Chondrocyte (in vitro differentiated cells): Measurements from ENCODE around the gene CASTOR1. TPM values are rescaled to one million over a fixed set of nuclear protein-coding genes. Genes with fewer than 3 reads are reported as not detected.

Experiments
- DNase-seq: peaks from one replicate; pipeline ENCODE4 v3.0.0; 2021; ENCODE audit warnings: mixed read lengths, low spot score
- H3K27ac Mint-ChIP-seq: one replicate; pipeline ENCODE4 v1.8.0; 2021; ENCODE audit warnings: mild to moderate bottlenecking, moderate library complexity, mixed read lengths; ENCODE audit not compliant: unreplicated experiment
- H3K27me3 Mint-ChIP-seq: 2 replicates; pipeline ENCODE4 v1.8.0; 2021; ENCODE audit warnings: low read depth, mixed read lengths
- H3K36me3 Mint-ChIP-seq: 2 replicates; pipeline ENCODE4 v1.8.0; 2021; ENCODE audit warnings: low read depth, mixed read lengths
- H3K4me1 Mint-ChIP-seq: 2 replicates; pipeline ENCODE4 v1.8.0; 2021; ENCODE audit warnings: low read depth, mild to moderate bottlenecking, mixed read lengths
- H3K4me3 Mint-ChIP-seq: one replicate; pipeline ENCODE4 v1.8.0; 2021; ENCODE audit warnings: mild to moderate bottlenecking, moderate library complexity, mixed read lengths; ENCODE audit not compliant: unreplicated experiment
- H3K9me3 Mint-ChIP-seq: 2 replicates; pipeline ENCODE4 v1.8.0; 2021; ENCODE audit warnings: low read depth, mixed read lengths
- CTCF ChIP-seq: fragments of 200-600 bp; sonication (generic); IDR thresholded peaks from 2 replicates; pipeline ENCODE4 v1.5.0; 2021; ENCODE audit warnings: antibody characterized with exemption, mild to moderate bottlenecking, moderate library complexity
- total RNA-seq: library from RNA; stranded (reverse); gene quantifications from 3 replicates; pipeline ENCODE4 v1.2.1, GENCODE V29; 2021

CASTOR1 gene
- total RNA-seq, 1 donor from 2014 or later = 12.1 TPM

GRCh38 chr22:30251711-30252110 lies 37.6 kb downstream of the CASTOR1 start:
- H3K27me3 Mint-ChIP-seq = no peaks in the 10 kb centered on the region
- no peak overlapping the region for H3K4me3 Mint-ChIP-seq
- H3K9me3 Mint-ChIP-seq = no peaks in the 10 kb centered on the region
- H3K36me3 Mint-ChIP-seq = no peaks in the 10 kb centered on the region
- peaks cover 64% of the 10 kb centered on the region for H3K4me1 Mint-ChIP-seq
- TF ChIP-seq CTCF = peak; percentile 15
- H3K27ac Mint-ChIP-seq = peak overlapping the region; percentile 91
- DNase-seq = no peak

- no peaks in the 10 kb centered on the region for H3K27me3 Mint-ChIP-seq
- no peak for TF ChIP-seq CTCF
- peaks cover 65% of the 10 kb centered on the region for H3K4me1 Mint-ChIP-seq
- peak overlapping the region; percentile 91 for H3K27ac Mint-ChIP-seq
- peak; percentile 90 for DNase-seq
- no peak overlapping the region for H3K4me3 Mint-ChIP-seq
- H3K36me3 Mint-ChIP-seq = no peaks in the 10 kb centered on the region
- H3K9me3 Mint-ChIP-seq = no peaks in the 10 kb centered on the region
Observed at GRCh38 chr22:30250661-30251267, 38.5 kb downstream of the CASTOR1 start.

- no peaks in the 10 kb centered on the region for H3K9me3 Mint-ChIP-seq
- peaks cover 71% of the 10 kb centered on the region for H3K4me1 Mint-ChIP-seq
- no peak for DNase-seq
- H3K27ac Mint-ChIP-seq = peak overlapping the region; percentile 45
- no peaks in the 10 kb centered on the region for H3K27me3 Mint-ChIP-seq
- H3K4me3 Mint-ChIP-seq = no peak overlapping the region
- H3K36me3 Mint-ChIP-seq = no peaks in the 10 kb centered on the region
- TF ChIP-seq CTCF = no peak
Observed at GRCh38 chr22:30250039-30250565, 39.2 kb downstream of the CASTOR1 start.

- Mint-ChIP-seq H3K9me3 (no peaks in the 10 kb centered on the region), H3K36me3 (no peaks in the 10 kb centered on the region), H3K27ac (peak overlapping the region; percentile 32), H3K27me3 (no peaks in the 10 kb centered on the region), H3K4me1 (peaks cover 79% of the 10 kb centered on the region), H3K4me3 (no peak overlapping the region)
- TF ChIP-seq CTCF = no peak
- DNase-seq = peak; percentile 83
Observed at GRCh38 chr22:30249049-30250038, 40.0 kb downstream of the CASTOR1 start.

- Mint-ChIP-seq H3K4me1 (peaks cover 82% of the 10 kb centered on the region), H3K27ac (peak overlapping the region; percentile 37)
Observed at GRCh38 chr22:30248484-30248883, 40.8 kb downstream of the CASTOR1 start.

More at GRCh38 chr22:30248484-30248883, 40.8 kb downstream of the CASTOR1 start:
- H3K27me3 Mint-ChIP-seq = no peaks in the 10 kb centered on the region
- no peak for TF ChIP-seq CTCF
- DNase-seq = peak; percentile 76
- peak overlapping the region; percentile 33 for H3K4me3 Mint-ChIP-seq
- H3K9me3 Mint-ChIP-seq = no peaks in the 10 kb centered on the region
- no peaks in the 10 kb centered on the region for H3K36me3 Mint-ChIP-seq
